ENCODE results near the gene PTPDC1.
A peak's percentile ranks its signal among the peaks of the same experiment; 100 is the strongest.

PTPDC1 gene

DNA sequence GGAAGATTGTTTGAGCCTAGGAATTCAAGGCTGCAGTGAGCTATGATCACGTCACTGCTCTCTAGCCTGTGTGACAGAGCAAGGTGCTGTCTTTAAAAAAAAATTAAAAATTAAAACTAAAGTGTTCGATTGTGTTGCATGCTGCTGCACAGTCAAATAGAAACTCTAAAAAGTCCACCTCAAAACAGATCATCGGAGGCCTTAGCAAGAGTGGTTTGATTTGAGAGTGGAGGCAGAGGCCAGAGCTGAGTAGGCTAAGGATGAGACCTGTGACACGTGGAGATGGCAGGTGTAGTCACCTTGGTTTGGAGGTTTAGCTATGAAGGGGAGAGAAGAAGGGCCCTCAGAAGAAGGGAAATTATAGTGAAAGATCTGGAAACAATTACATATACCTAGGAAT, 2.8 kb upstream of the PTPDC1 start:
- no peak overlapping the region for H3K27ac ChIP-seq
- no peak for DNase-seq (ENCODE audit: low spot score)
- no peak overlapping the region for H3K4me3 ChIP-seq
- TF ChIP-seq, protein P1, sequence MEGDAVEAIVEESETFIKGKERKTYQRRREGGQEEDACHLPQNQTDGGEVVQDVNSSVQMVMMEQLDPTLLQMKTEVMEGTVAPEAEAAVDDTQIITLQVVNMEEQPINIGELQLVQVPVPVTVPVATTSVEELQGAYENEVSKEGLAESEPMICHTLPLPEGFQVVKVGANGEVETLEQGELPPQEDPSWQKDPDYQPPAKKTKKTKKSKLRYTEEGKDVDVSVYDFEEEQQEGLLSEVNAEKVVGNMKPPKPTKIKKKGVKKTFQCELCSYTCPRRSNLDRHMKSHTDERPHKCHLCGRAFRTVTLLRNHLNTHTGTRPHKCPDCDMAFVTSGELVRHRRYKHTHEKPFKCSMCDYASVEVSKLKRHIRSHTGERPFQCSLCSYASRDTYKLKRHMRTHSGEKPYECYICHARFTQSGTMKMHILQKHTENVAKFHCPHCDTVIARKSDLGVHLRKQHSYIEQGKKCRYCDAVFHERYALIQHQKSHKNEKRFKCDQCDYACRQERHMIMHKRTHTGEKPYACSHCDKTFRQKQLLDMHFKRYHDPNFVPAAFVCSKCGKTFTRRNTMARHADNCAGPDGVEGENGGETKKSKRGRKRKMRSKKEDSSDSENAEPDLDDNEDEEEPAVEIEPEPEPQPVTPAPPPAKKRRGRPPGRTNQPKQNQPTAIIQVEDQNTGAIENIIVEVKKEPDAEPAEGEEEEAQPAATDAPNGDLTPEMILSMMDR (IDR thresholded peaks at IDR 0.05) = no peak

DNA sequence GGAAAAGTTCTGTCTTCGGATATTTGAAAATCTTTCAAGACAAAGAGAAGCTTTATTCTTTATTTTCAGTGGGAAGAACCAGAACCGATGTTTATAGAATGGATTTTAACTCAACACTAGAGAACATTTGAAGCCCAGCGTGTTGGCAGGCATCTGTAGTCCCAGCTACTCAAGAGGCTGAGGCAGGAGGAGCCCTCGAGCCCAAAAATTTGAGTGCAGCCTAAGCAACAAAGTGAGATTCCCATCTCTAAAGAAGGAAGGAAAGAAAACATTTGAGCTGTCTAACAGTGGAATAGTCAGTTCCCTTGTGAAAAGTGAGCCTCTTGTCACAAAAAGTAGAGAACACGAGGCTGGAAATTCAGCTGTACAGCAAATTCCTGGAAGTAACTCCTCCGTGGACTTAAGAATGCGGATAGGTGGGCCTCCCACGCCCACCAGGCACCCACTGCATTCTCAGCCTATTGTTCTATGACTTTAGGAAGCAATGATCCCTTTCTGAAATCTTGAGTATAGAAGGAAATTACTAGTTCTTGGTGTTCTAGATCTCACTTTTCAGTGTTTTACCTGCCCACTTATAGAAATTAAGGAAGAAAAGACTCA, 2.3 kb upstream of the PTPDC1 start:
- TF ChIP-seq, protein P1 (IDR thresholded peaks at IDR 0.05) = no peak
- no peak for DNase-seq (ENCODE audit: low spot score)
- Histone ChIP-seq H3K27ac (no peak overlapping the region), H3K4me3 (no peak overlapping the region)

DNA sequence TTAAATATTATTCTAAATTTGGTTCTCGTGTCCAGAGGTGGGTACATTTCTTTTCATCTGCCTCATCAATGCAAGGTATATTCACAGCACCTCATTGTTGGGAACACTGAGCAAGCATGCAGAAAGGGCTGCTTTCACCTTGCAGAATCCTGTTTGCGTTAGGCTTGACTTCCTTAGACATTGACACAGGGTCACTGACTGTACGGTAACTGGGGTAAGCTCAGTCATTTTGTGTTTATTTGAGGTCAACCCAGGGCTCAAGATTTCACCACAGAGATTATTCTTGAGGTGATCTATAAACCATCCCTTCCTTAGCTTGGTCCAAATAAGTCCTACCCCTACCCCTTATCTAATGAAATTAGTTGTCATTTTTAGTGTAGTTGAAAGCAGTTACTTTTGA, 1.7 kb upstream of the PTPDC1 start:
- Histone ChIP-seq H3K27ac (no peak overlapping the region), H3K4me3 (no peak overlapping the region)
- no peak for DNase-seq (ENCODE audit: low spot score)
- TF ChIP-seq, protein P1 (IDR thresholded peaks at IDR 0.05) = no peak

DNA sequence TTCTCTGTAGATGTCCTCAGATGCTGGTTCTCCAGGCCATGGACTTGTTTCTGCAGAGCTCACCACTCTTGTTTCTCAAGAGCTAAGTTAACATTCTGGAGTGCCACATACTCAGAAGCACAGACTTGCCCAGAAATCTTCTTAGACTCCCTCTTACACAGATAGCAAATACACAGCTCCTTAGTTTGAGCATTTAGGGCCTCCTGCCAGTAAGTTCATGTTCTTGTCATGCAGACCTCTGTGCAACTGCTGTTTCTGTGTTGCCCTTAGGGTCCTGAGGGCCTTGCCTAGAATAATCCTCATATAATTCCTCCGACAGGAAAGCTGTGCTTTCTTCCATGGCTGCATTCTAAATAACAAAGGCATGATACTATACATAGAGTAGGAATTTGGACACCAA, 1.3 kb upstream of the PTPDC1 start:
- H3K27ac ChIP-seq = no peak overlapping the region
- no peak for DNase-seq (ENCODE audit: low spot score)

DNA sequence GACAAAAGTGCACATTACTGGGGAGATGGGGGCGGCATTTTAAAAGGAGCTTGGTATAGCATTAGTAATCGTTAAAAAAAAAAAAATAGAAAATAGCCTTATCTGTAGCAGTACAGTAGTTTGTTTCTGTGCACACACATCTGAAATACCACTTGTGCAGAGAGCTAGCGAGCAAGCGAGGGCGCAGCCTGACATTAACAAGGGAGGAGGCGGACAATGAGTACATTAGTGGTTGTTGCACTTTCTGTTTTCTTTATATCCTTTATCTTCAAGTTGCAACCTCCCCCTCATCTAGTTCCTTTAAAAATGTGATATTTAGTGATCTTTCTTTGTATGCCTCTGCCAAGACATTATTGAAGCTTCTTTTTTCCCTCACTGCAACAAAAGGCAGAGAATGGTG, 880 bp upstream of the PTPDC1 start:
- Histone ChIP-seq H3K27ac (no peak overlapping the region), H3K4me3 (peak overlapping the region; percentile 32)
- TF ChIP-seq, protein P1 (IDR thresholded peaks at IDR 0.05) = no peak
- no peak for DNase-seq (ENCODE audit: low spot score)

More for the DNA sequence above, 1.3 kb upstream of the PTPDC1 start:
- TF ChIP-seq, protein P1 (IDR thresholded peaks at IDR 0.05) = no peak
- H3K4me3 ChIP-seq = no peak overlapping the region

DNA sequence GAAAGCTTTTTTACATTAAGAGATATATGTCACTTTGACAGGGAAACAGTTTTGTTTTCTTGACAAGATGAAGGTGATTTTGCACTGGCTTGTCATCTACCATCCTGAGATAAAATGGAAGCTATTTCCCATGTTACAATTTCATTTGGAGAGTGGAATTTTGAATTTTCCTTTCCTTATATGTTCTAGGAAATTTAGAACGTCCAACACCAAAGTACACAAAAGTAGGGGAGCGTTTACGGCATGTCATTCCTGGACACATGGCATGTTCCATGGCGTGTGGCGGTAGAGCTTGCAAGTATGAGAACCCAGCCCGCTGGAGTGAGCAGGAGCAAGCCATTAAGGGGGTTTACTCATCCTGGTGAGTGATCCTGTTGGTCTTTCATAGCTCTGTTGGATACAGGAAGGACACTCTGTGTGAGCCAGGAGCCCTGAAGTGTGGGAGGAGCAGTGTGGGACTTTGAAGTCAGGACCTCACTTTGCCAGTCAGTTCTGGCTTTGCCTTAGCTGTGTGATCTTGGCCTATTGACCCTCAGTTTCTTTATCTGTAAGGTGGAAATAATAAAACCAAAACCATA, 887 bp downstream of the PTPDC1 start:
- TF ChIP-seq, protein P1 (IDR thresholded peaks at IDR 0.05) = no peak
- DNase-seq (ENCODE audit: low spot score) = no peak
- Histone ChIP-seq H3K27ac (no peak overlapping the region), H3K4me3 (no peak overlapping the region)
